Cardiac muscle cell (in vitro differentiated cells and primary cell): ENCODE measurements around the gene SLC13A4. TPM values are rescaled to one million over a fixed set of nuclear protein-coding genes. Genes with fewer than 3 reads are reported as not detected.

Experiments used
- DNase-seq, 2 donors: peaks; one replicate each; pipeline versions ENCODE4 v3.0.0 to v3.0.0-alpha.2; 2010 to 2017; ENCODE audit warnings: low read depth in 1 of 2, low spot score in 1 of 2
- H3K27ac ChIP-seq: fragments of 200-600 bp; sonication (generic); 2 replicates; pipeline ENCODE4 v1.5.1; 2016
- H3K27me3 ChIP-seq: fragments of 200-600 bp; sonication (generic); 2 replicates; pipeline ENCODE4 v1.6.0; 2016; ENCODE audit warnings: control low read depth
- H3K36me3 ChIP-seq: fragments of 200-600 bp; sonication (generic); 2 replicates; pipeline ENCODE4 v1.5.1; 2016; ENCODE audit warnings: control low read depth
- H3K4me1 ChIP-seq: fragments of 200-600 bp; sonication (generic); 2 replicates; pipeline ENCODE4 v1.8.1; 2017; ENCODE audit warnings: low read depth, mild to moderate bottlenecking, mixed run types
- H3K4me3 ChIP-seq: fragments of 200-600 bp; sonication (generic); 2 replicates; pipeline ENCODE4 v1.5.1; 2016; ENCODE audit warnings: mild to moderate bottlenecking
- H3K9me3 ChIP-seq: fragments of 200-600 bp; sonication (generic); 2 replicates; pipeline ENCODE4 v1.5.1; 2017; ENCODE audit warnings: low read depth, mild to moderate bottlenecking, control low read depth
- CTCF ChIP-seq: IDR thresholded peaks from 2 replicates; pipeline ENCODE4 v1.5.1; 2012; ENCODE audit warnings: low read depth, mild to moderate bottlenecking, low read length
- polyA plus RNA-seq: library from polyadenylated mRNA; unstranded; fragments of >200 nt; fragmentation: Nextera tagmentation; extraction: Ambion mirVana; gene quantifications from 2 replicates; pipeline ENCODE4 v1.2.1, GENCODE V29; 2016
- total RNA-seq: library from RNA; depleted of rRNA; stranded (reverse); fragments of >200 nt; gene quantifications from 2 replicates; pipeline ENCODE4 v1.2.3, GENCODE V29; 2016

Gene SLC13A4
- total and polyA plus RNA-seq, 2 experiments from 2014 or later: 0.12 to 3.9 TPM

- DNase-seq: peak in 1 of 2 donors; percentile 76
- no peaks in the 10 kb centered on the region for H3K27me3 ChIP-seq
- H3K4me1 ChIP-seq: peaks cover 18% of the 10 kb centered on the region
- no peak overlapping the region for H3K27ac ChIP-seq
- H3K4me3 ChIP-seq: no peak overlapping the region
- no peak for TF ChIP-seq CTCF
- no peaks in the 10 kb centered on the region for H3K9me3 ChIP-seq
- H3K36me3 ChIP-seq: no peaks in the 10 kb centered on the region
These were observed 44.1 kb upstream of the SLC13A4 start for GRCh38 chr7:135771961-135772638.

GRCh38 chr7:135771051-135771450, 43.1 kb upstream of the SLC13A4 start:
- Histone ChIP-seq H3K4me3 (no peak overlapping the region), H3K4me1 (peaks cover 18% of the 10 kb centered on the region), H3K27me3 (no peaks in the 10 kb centered on the region), H3K9me3 (no peaks in the 10 kb centered on the region), H3K27ac (no peak overlapping the region), H3K36me3 (no peaks in the 10 kb centered on the region)
- no peak for TF ChIP-seq CTCF
- DNase-seq: no peak

GRCh38 chr7:135770139-135770710, 42.2 kb upstream of the SLC13A4 start:
- TF ChIP-seq CTCF: no peak
- Histone ChIP-seq H3K27me3 (no peaks in the 10 kb centered on the region), H3K4me3 (no peak overlapping the region), H3K36me3 (no peaks in the 10 kb centered on the region), H3K4me1 (peaks cover 18% of the 10 kb centered on the region), H3K9me3 (no peaks in the 10 kb centered on the region), H3K27ac (no peak overlapping the region)
- peak in 1 of 2 donors; percentile 28 for DNase-seq

GRCh38 chr7:135769005-135769802, 41.2 kb upstream of the SLC13A4 start:
- no peaks in the 10 kb centered on the region for H3K36me3 ChIP-seq
- no peaks in the 10 kb centered on the region for H3K27me3 ChIP-seq
- H3K4me3 ChIP-seq: no peak overlapping the region
- no peaks in the 10 kb centered on the region for H3K9me3 ChIP-seq
- TF ChIP-seq CTCF: no peak
- peaks cover 18% of the 10 kb centered on the region for H3K4me1 ChIP-seq
- DNase-seq: no peak
- no peak overlapping the region for H3K27ac ChIP-seq

- no peak for TF ChIP-seq CTCF
- Histone ChIP-seq H3K9me3 (no peaks in the 10 kb centered on the region), H3K4me1 (peaks cover 18% of the 10 kb centered on the region), H3K4me3 (no peak overlapping the region), H3K27me3 (no peaks in the 10 kb centered on the region), H3K27ac (no peak overlapping the region), H3K36me3 (no peaks in the 10 kb centered on the region)
- peak in 1 of 2 donors; percentile 73 for DNase-seq
These were observed 40.5 kb upstream of the SLC13A4 start for GRCh38 chr7:135768467-135768866.
